Measurements from ENCODE around the gene HOXB6. TPM values are rescaled to one million over a fixed set of nuclear protein-coding genes. Genes with fewer than 3 reads are reported as not detected.

Gene HOXB6
- total and polyA plus RNA-seq, 4 donors, result 0.17 to 1.1 (median 0.46) TPM

DNA sequence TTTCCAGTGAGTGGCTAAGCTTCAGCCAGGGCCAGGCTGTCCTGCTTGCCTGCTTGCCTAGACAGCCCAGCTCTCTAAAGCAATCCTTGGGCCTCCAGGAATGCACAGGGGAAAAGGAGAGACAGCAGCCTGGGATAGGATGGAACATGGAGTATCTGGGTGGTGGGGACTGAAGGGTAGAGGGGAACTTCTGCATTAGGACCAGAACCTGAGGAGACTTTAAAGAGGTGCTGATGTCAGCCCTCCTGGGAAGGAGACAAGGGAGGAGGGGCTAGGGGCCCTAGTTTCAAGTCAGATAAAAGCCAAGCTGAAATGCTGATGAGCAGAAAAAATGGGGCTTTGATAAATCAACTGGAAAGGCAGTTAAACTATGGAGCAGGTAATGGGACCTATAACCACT, 4.2 kb upstream of the HOXB6 start (continued):
- TF ChIP-seq GABPA (IDR thresholded peaks at IDR 0.05 in 1 of 2, conservative IDR thresholded peaks at IDR 0.05 in 1 of 2), result no peak
- no peak for TF ChIP-seq JUND (IDR thresholded peaks at IDR 0.05)
- TF ChIP-seq RAD21 (IDR thresholded peaks at IDR 0.05), result no peak
- no peak for TF ChIP-seq YY1 (IDR thresholded peaks at IDR 0.05)
- TF ChIP-seq FOXA1 (IDR thresholded peaks at IDR 0.05), result no peak
- TF ChIP-seq, protein P1, sequence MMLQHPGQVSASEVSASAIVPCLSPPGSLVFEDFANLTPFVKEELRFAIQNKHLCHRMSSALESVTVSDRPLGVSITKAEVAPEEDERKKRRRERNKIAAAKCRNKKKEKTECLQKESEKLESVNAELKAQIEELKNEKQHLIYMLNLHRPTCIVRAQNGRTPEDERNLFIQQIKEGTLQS (IDR thresholded peaks at IDR 0.05), result no peak
- TF ChIP-seq, protein P2, sequence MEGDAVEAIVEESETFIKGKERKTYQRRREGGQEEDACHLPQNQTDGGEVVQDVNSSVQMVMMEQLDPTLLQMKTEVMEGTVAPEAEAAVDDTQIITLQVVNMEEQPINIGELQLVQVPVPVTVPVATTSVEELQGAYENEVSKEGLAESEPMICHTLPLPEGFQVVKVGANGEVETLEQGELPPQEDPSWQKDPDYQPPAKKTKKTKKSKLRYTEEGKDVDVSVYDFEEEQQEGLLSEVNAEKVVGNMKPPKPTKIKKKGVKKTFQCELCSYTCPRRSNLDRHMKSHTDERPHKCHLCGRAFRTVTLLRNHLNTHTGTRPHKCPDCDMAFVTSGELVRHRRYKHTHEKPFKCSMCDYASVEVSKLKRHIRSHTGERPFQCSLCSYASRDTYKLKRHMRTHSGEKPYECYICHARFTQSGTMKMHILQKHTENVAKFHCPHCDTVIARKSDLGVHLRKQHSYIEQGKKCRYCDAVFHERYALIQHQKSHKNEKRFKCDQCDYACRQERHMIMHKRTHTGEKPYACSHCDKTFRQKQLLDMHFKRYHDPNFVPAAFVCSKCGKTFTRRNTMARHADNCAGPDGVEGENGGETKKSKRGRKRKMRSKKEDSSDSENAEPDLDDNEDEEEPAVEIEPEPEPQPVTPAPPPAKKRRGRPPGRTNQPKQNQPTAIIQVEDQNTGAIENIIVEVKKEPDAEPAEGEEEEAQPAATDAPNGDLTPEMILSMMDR (IDR thresholded peaks at IDR 0.05; ENCODE audit: low read depth, low read length, missing input control), result no peak
- TF ChIP-seq NR2F2 (IDR thresholded peaks at IDR 0.05), result no peak
- no peak for TF ChIP-seq RXRA (IDR thresholded peaks at IDR 0.05)

DNA sequence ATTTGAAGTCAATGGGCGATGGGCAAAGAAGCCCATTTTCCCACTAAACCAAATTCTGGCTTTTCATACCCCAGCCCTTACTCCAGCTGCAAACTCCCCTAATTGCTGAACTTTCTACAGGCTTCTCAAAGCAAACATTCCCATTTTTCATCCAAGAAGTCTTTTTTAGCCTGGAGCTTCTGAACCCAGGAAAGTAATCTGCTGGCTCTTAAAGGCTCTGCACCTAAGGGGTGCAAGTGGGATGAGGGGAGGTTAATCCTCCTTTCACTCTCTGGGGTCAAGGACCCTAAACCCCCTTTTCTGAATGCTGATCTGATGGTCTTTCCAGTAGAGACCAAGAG, 3.7 kb upstream of the HOXB6 start:
- H3K4me3 ChIP-seq (ENCODE audit: low read depth in 1 of 3, low read length in 3 of 3), result no peak overlapping the region
- no peak for DNase-seq (ENCODE audit: low spot score)
- peaks cover under 1 to 26% (median 14%) of the 10 kb centered on the region in 4 donors for H3K27me3 ChIP-seq (ENCODE audit: control insufficient read depth in 4 of 4, insufficient read depth in 4 of 4, low read length in 3 of 4)
- no peaks in the 10 kb centered on the region for H3K36me3 ChIP-seq (ENCODE audit: control insufficient read depth in 4 of 4, insufficient read depth in 3 of 4, low read depth in 1 of 4, low read length in 3 of 4)
- TF ChIP-seq RXRA (IDR thresholded peaks at IDR 0.05) (no peak), SP1 (IDR thresholded peaks at IDR 0.05) (no peak), GABPA (IDR thresholded peaks at IDR 0.05 in 1 of 2, conservative IDR thresholded peaks at IDR 0.05 in 1 of 2) (no peak), EGR1 (IDR thresholded peaks at IDR 0.05; ENCODE audit: low read depth in 2 of 2) (no peak), RAD21 (IDR thresholded peaks at IDR 0.05) (no peak), FOXA1 (IDR thresholded peaks at IDR 0.05) (no peak), NR2F2 (IDR thresholded peaks at IDR 0.05) (no peak)
- TF ChIP-seq, protein P1 (IDR thresholded peaks at IDR 0.05), result no peak
- TF ChIP-seq, protein P3, sequence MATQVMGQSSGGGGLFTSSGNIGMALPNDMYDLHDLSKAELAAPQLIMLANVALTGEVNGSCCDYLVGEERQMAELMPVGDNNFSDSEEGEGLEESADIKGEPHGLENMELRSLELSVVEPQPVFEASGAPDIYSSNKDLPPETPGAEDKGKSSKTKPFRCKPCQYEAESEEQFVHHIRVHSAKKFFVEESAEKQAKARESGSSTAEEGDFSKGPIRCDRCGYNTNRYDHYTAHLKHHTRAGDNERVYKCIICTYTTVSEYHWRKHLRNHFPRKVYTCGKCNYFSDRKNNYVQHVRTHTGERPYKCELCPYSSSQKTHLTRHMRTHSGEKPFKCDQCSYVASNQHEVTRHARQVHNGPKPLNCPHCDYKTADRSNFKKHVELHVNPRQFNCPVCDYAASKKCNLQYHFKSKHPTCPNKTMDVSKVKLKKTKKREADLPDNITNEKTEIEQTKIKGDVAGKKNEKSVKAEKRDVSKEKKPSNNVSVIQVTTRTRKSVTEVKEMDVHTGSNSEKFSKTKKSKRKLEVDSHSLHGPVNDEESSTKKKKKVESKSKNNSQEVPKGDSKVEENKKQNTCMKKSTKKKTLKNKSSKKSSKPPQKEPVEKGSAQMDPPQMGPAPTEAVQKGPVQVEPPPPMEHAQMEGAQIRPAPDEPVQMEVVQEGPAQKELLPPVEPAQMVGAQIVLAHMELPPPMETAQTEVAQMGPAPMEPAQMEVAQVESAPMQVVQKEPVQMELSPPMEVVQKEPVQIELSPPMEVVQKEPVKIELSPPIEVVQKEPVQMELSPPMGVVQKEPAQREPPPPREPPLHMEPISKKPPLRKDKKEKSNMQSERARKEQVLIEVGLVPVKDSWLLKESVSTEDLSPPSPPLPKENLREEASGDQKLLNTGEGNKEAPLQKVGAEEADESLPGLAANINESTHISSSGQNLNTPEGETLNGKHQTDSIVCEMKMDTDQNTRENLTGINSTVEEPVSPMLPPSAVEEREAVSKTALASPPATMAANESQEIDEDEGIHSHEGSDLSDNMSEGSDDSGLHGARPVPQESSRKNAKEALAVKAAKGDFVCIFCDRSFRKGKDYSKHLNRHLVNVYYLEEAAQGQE (IDR thresholded peaks at IDR 0.05), result no peak
- TF ChIP-seq, protein P4, sequence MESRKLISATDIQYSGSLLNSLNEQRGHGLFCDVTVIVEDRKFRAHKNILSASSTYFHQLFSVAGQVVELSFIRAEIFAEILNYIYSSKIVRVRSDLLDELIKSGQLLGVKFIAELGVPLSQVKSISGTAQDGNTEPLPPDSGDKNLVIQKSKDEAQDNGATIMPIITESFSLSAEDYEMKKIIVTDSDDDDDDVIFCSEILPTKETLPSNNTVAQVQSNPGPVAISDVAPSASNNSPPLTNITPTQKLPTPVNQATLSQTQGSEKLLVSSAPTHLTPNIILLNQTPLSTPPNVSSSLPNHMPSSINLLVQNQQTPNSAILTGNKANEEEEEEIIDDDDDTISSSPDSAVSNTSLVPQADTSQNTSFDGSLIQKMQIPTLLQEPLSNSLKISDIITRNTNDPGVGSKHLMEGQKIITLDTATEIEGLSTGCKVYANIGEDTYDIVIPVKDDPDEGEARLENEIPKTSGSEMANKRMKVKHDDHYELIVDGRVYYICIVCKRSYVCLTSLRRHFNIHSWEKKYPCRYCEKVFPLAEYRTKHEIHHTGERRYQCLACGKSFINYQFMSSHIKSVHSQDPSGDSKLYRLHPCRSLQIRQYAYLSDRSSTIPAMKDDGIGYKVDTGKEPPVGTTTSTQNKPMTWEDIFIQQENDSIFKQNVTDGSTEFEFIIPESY (IDR thresholded peaks at IDR 0.05), result no peak
- no peak overlapping the region for H3K27ac ChIP-seq (ENCODE audit: low read depth in 1 of 2, low read length in 2 of 2)
- no peaks in the 10 kb centered on the region for H3K9me3 ChIP-seq (ENCODE audit: control insufficient read depth in 4 of 4, low read length in 3 of 4)
- peaks cover 0 to 16% (median 7%) of the 10 kb centered on the region in 4 donors for H3K4me1 ChIP-seq (ENCODE audit: control insufficient read depth in 4 of 4, insufficient read depth in 4 of 4, low read length in 3 of 4)
- WGBS, result 83% methylated on average over 1 of the region's 1 CpG
- H3K9ac ChIP-seq (ENCODE audit: low read depth in 1 of 2, low read length in 2 of 2), result no peak overlapping the region
